ENCODE measurements around the gene DCBLD1. TPM values are rescaled to one million over a fixed set of nuclear protein-coding genes. Genes with fewer than 3 reads are reported as not detected.

DCBLD1 gene
- total and polyA plus RNA-seq, 12 donors, result 2.7 to 7.2 (median 4.2) TPM

DNA sequence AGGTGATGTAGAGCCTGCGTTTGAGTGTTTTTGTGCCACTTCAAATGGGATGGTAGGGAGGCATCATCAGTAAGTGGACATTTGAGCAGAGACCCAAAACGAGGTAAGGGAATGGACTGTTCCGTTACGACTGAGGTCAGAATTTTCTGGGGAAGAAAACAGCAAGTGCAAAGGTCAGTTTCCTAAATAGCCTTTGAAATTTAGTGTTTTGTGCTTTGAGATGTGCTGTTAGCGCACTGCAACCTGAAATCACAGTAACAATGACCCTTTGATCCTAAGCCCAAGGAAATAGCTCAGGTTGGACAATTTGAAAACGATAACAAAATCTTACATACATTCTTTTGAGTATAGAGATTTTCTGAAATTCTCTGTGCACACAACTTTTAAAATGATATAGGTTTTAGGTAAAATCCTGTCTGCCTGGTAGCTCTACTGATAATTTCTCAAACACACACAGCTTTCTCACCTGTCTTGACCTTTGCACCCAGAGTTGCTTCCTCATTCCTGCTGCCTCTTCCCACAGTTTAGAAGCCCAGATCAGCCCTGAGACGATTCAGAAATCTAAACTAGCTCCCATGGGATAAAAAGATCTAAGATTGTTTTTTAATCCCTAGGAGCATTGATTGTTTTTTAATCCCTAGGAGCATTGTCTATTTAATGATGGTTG is 22.1 kb downstream of the DCBLD1 start:
- 86 to 90% methylated on average over 7 of the region's 7 CpGs for WGBS, 2 donors
- TF ChIP-seq, protein P1, sequence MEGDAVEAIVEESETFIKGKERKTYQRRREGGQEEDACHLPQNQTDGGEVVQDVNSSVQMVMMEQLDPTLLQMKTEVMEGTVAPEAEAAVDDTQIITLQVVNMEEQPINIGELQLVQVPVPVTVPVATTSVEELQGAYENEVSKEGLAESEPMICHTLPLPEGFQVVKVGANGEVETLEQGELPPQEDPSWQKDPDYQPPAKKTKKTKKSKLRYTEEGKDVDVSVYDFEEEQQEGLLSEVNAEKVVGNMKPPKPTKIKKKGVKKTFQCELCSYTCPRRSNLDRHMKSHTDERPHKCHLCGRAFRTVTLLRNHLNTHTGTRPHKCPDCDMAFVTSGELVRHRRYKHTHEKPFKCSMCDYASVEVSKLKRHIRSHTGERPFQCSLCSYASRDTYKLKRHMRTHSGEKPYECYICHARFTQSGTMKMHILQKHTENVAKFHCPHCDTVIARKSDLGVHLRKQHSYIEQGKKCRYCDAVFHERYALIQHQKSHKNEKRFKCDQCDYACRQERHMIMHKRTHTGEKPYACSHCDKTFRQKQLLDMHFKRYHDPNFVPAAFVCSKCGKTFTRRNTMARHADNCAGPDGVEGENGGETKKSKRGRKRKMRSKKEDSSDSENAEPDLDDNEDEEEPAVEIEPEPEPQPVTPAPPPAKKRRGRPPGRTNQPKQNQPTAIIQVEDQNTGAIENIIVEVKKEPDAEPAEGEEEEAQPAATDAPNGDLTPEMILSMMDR (IDR thresholded peaks at IDR 0.05), result no peak
- no peak for ATAC-seq

DNA sequence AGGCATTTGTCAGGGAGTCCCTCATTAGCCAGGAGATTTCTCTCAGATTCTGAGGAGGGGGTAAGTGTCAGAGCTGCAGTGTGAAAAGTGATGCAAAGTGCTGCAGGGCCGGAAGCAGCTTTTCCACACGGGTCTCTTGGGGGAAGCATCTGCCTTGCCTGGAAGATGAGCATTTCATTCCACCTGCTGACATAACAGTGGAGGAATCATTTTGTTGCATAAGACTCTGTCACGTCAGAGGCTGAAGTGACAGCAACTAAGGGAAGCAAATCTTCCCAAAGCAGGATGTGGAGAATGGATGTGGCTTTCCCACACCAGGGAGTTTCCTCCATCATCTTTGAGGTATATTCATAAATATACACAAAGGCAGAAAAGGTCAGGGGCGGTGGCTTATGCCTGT is 22.8 kb downstream of the DCBLD1 start:
- Histone ChIP-seq H3K36me3 (peaks cover 0 to 32% (median 0%) of the 10 kb centered on the region in 9 donors), H3K4me3 (no peak overlapping the region), H3K27ac (no peak overlapping the region), H3K9me3 (no peaks in the 10 kb centered on the region), H3K27me3 (no peaks in the 10 kb centered on the region), H3K4me1 (peaks cover 0 to 21% (median 7%) of the 10 kb centered on the region in 9 donors)
- no peak for DNase-seq
- ATAC-seq, result no peak
- TF ChIP-seq, protein P1 (IDR thresholded peaks at IDR 0.05), result no peak
- intact Hi-C loops (cut with DNase I), result no loop called here
- WGBS, 2 donors, result 80 to 82% methylated on average over 4 of the region's 4 CpGs

More for the DNA sequence above, 22.1 kb downstream of the DCBLD1 start:
- intact Hi-C loops (cut with DNase I), result no loop called here
- peaks cover 0 to 32% (median 0%) of the 10 kb centered on the region in 9 donors for H3K36me3 ChIP-seq
- no peak overlapping the region for H3K4me3 ChIP-seq
- no peak overlapping the region for H3K27ac ChIP-seq
- no peaks in the 10 kb centered on the region for H3K9me3 ChIP-seq
- H3K27me3 ChIP-seq, result no peaks in the 10 kb centered on the region
- DNase-seq, result no peak
- peaks cover 0 to 21% (median 7%) of the 10 kb centered on the region in 9 donors for H3K4me1 ChIP-seq

DNA sequence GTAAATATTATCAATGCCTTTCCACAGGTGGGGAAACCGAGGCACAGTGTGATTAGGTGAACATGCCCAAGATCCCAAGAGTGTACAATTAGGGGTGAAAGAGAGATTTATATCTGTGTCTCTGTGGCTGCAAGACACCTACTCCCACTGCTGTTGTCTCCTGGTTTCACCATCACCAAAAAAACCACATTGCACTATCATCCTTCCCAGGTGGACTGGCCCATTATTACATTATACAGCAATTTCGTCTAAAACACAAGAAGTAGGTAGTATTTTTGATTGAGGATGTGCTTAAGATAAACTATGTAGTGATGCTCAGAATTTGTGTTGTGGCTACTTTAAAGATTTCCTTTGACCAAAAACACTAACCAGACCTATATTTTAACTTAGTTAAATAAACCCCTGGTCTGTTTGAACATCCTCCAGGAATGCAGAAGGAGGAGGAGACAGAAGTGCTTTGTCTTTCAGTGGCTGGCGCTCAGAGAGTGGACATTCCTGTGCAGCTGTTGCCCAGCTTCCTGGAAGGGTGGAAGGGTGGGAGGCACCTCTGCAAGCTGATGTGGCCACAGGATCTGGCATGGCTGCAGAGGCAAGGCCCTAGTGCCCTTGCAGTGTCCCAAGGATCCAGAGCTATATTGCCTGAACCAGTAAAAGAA is 23.8 kb downstream of the DCBLD1 start:
- Histone ChIP-seq H3K27ac (no peak overlapping the region), H3K4me3 (no peak overlapping the region), H3K9me3 (no peaks in the 10 kb centered on the region), H3K4me1 (peaks cover 0 to 21% (median 7%) of the 10 kb centered on the region in 9 donors), H3K36me3 (peaks cover 0 to 32% (median 0%) of the 10 kb centered on the region in 9 donors), H3K27me3 (no peaks in the 10 kb centered on the region)
- ATAC-seq, result no peak
- TF ChIP-seq, protein P1 (IDR thresholded peaks at IDR 0.05), result no peak
- intact Hi-C loops (cut with DNase I), result no loop called here
- WGBS, 2 donors, result 84 to 85% methylated on average over 3 of the region's 3 CpGs
- no peak for DNase-seq

DNA sequence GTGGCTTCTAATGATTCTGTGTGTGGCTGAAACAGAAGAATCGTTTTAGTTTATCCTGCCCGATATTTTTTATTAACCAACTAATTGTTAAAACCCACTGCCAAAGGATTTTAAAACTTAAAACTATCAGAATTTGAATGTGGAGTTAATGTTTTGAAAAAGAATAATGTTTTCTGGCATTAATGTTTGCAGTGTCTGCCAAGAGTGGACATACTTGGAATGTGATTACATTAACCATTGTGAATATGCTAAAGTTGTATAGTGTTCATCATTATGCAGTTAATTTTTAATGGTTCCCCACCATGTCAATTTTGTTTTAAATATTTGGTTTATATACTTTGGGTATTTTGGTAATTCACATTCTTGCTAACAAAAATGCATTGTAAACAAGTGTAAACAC is 24.4 kb downstream of the DCBLD1 start:
- no peak for DNase-seq
- TF ChIP-seq, protein P1 (IDR thresholded peaks at IDR 0.05), result no peak
- no peaks in the 10 kb centered on the region for H3K9me3 ChIP-seq
- WGBS, 2 donors, result 67 to 76% methylated on average over 2 of the region's 2 CpGs
- no peak for ATAC-seq
- H3K27ac ChIP-seq, result no peak overlapping the region
- no peak overlapping the region for H3K4me3 ChIP-seq
- H3K27me3 ChIP-seq, result no peaks in the 10 kb centered on the region
- intact Hi-C loops (cut with DNase I), result no loop called here
- H3K36me3 ChIP-seq, result peaks cover 0 to 32% (median 0%) of the 10 kb centered on the region in 9 donors
- peaks cover 0 to 21% (median 7%) of the 10 kb centered on the region in 9 donors for H3K4me1 ChIP-seq

Data from heart right ventricle (tissue), 16 donors.